ENCODE measurements around the gene NECTIN2. TPM values are rescaled to one million over a fixed set of nuclear protein-coding genes. Genes with fewer than 3 reads are reported as not detected.

The NECTIN2 gene
- total and polyA plus RNA-seq, 3 experiments from 2014 or later, result 0.22 to 0.66 (median 0.47) TPM

GRCh38 chr19:44931541-44931940 lies 85.4 kb downstream of the NECTIN2 start:
- Mint-ChIP-seq H3K4me3 (no peak overlapping the region), H3K36me3 (no peaks in the 10 kb centered on the region), H3K27me3 (peaks cover 5 to 11% of the 10 kb centered on the region in 2 donors), H3K9me3 (no peaks in the 10 kb centered on the region), H3K27ac (no peak overlapping the region), H3K4me1 (peaks cover 0 to 5% (median 4%) of the 10 kb centered on the region in 3 donors)
- DNase-seq, result no peak
- H3K27me3 ChIP-seq (ENCODE audit: insufficient read depth, low read length, poor library complexity, severe bottlenecking), result peaks cover 9% of the 10 kb centered on the region
- no peak overlapping the region for H3K27ac ChIP-seq (ENCODE audit: low read depth, low read length)
- POLR2A ChIA-PET, result no interaction called here
- H3K9me3 ChIP-seq (ENCODE audit: low read length), result no peaks in the 10 kb centered on the region
- H3K4me1 ChIP-seq (ENCODE audit: insufficient read depth, low read length), result no peaks in the 10 kb centered on the region
- H3K36me3 ChIP-seq (ENCODE audit: insufficient read depth, low read length), result no peaks in the 10 kb centered on the region
- CTCF ChIA-PET, result no interaction called here
- no peak overlapping the region for H3K4me3 ChIP-seq (ENCODE audit: low read length)

Other genes starting within 250 kb of the NECTIN2 start
- gene IGSF23, start 232.7 kb upstream of the NECTIN2 start, total RNA-seq, result not detected
- gene IGSF23, start 232.7 kb upstream of the NECTIN2 start, polyA plus RNA-seq, result not detected
- 1 to 10 TPM; 5.2 to 5.3 TPM for gene PVR, start 202.4 kb upstream of the NECTIN2 start, total RNA-seq
- gene PVR, start 202.4 kb upstream of the NECTIN2 start, polyA plus RNA-seq, result 0.56 TPM
- gene CEACAM19, start 174.8 kb upstream of the NECTIN2 start, total RNA-seq, result under 1 TPM; 0.18 to 0.24 TPM
- not detected for gene CEACAM19, start 174.8 kb upstream of the NECTIN2 start, polyA plus RNA-seq
- gene CEACAM16, start 147.1 kb upstream of the NECTIN2 start, total RNA-seq, result not detected
- not detected for gene CEACAM16, start 147.1 kb upstream of the NECTIN2 start, polyA plus RNA-seq
- 10 to 100 TPM; 30.5 to 33.9 TPM for gene BCL3, start 97.6 kb upstream of the NECTIN2 start, total RNA-seq
- gene BCL3, start 97.6 kb upstream of the NECTIN2 start, polyA plus RNA-seq, result 9.8 TPM
- not detected for gene CBLC, start 68.4 kb upstream of the NECTIN2 start, total RNA-seq
- not detected for gene CBLC, start 68.4 kb upstream of the NECTIN2 start, polyA plus RNA-seq
- gene BCAM, start 37.2 kb upstream of the NECTIN2 start, total RNA-seq, result not detected
- not detected for gene BCAM, start 37.2 kb upstream of the NECTIN2 start, polyA plus RNA-seq
- 100 to 1,000 TPM; 211 to 218 TPM for gene TOMM40, start 45.0 kb downstream of the NECTIN2 start, total RNA-seq
- gene TOMM40, start 45.0 kb downstream of the NECTIN2 start, polyA plus RNA-seq, result 41.4 TPM
- 1 to 10 TPM; 4.5 TPM for gene APOE, start 59.5 kb downstream of the NECTIN2 start, total RNA-seq
- not detected for gene APOE, start 59.5 kb downstream of the NECTIN2 start, polyA plus RNA-seq
- 1 to 10 TPM; 4.6 to 5.7 TPM for gene APOC1, start 68.3 kb downstream of the NECTIN2 start, total RNA-seq
- gene APOC1, start 68.3 kb downstream of the NECTIN2 start, polyA plus RNA-seq, result not detected
- gene APOC4, start 95.9 kb downstream of the NECTIN2 start, total RNA-seq, result not detected
- gene APOC4, start 95.9 kb downstream of the NECTIN2 start, polyA plus RNA-seq, result not detected
- gene APOC2, start 99.8 kb downstream of the NECTIN2 start, total RNA-seq, result not detected
- gene APOC2, start 99.8 kb downstream of the NECTIN2 start, polyA plus RNA-seq, result not detected
- gene CLPTM1, start 109.1 kb downstream of the NECTIN2 start, total RNA-seq, result 10 to 100 TPM; 78.6 to 82.5 TPM
- 27.5 TPM for gene CLPTM1, start 109.1 kb downstream of the NECTIN2 start, polyA plus RNA-seq
- 10 to 100 TPM; 53.4 to 57.4 TPM for gene RELB, start 155.2 kb downstream of the NECTIN2 start, total RNA-seq
- 22.7 TPM for gene RELB, start 155.2 kb downstream of the NECTIN2 start, polyA plus RNA-seq
- 10 to 100 TPM; 75.5 to 84.1 TPM for gene CLASRP, start 192.7 kb downstream of the NECTIN2 start, total RNA-seq
- 7.9 TPM for gene CLASRP, start 192.7 kb downstream of the NECTIN2 start, polyA plus RNA-seq
- 1 to 10 TPM; 7.9 to 8.5 TPM for gene ZNF296, start 230.2 kb downstream of the NECTIN2 start, total RNA-seq
- 6.7 TPM for gene ZNF296, start 230.2 kb downstream of the NECTIN2 start, polyA plus RNA-seq
- gene GEMIN7, start 233.0 kb downstream of the NECTIN2 start, total RNA-seq, result 10 to 100 TPM; 51.6 TPM
- gene GEMIN7, start 233.0 kb downstream of the NECTIN2 start, polyA plus RNA-seq, result 93.5 TPM
- gene PPP1R37, start 246.9 kb downstream of the NECTIN2 start, total RNA-seq, result 10 to 100 TPM; 17.8 to 18.3 TPM
- gene PPP1R37, start 246.9 kb downstream of the NECTIN2 start, polyA plus RNA-seq, result 0.79 TPM

Measured in CD8-positive, alpha-beta memory T cell (primary cell).